A549 (cell line): Measurements from ENCODE around the gene PNPLA7. TPM values are rescaled to one million over a fixed set of nuclear protein-coding genes. Genes with fewer than 3 reads are reported as not detected.

Experiments used
- ATAC-seq, 2 experiments: fragments of 200-7000 bp in 1 of 2; fragments of >200 bp in 1 of 2; cut with Nextera tagmentation in 1 of 2; cut with Tn5 transposase in 1 of 2; 3 replicates each; pipeline versions ENCODE4 v1.8.0 to v1.9.1; 2018 to 2020; ENCODE audit warnings: mild to moderate bottlenecking in 1 of 2, moderate library complexity in 1 of 2
- CTCF ChIA-PET: fragments of 300-600 bp; sonication (Branson Sonifier 250); formaldehyde crosslinking; extraction: SDS; loops from one replicate; lab custom pipeline; 2021; ENCODE audit warnings: antibody characterized with exemption, inconsistent platforms; lab: Yijun Ruan, JAX
- POLR2A ChIA-PET: fragments of 350-600 bp; formaldehyde crosslinking; extraction: SDS; loops from one replicate; lab custom pipeline; 2021; ENCODE audit warnings: antibody characterized with exemption, inconsistent platforms; lab: Yijun Ruan, JAX
- DNase-seq, 2 experiments: peaks; one replicate each; pipeline versions ENCODE4 v3.0.0 to v3.0.0-alpha.2; 2011 to 2016; ENCODE audit warnings: low read depth in 1 of 2, low spot score in 1 of 2
- FAIRE-seq: peaks from 2 replicates; lab custom pipeline; 2011; peaks lifted over from hg19 to GRCh38; lab: Jason Lieb, UNC
- H3K27ac ChIP-seq, 2 experiments: fragments of >200 bp; sonication (Bioruptor Twin); formaldehyde crosslinking; 3 replicates each; pipeline ENCODE4 v1.5.1; 2016 to 2017
- H3K4me1 ChIP-seq: fragments of >200 bp; sonication (Bioruptor Twin); formaldehyde crosslinking; 3 replicates; pipeline ENCODE4 v1.6.1; 2016
- H3K4me2 ChIP-seq: fragments of >200 bp; sonication (Bioruptor Twin); formaldehyde crosslinking; 3 replicates; pipeline ENCODE4 v1.6.1; 2016
- H3K4me3 ChIP-seq: fragments of >200 bp; sonication (Bioruptor Twin); formaldehyde crosslinking; 3 replicates; pipeline ENCODE4 v1.5.1; 2016
- H3K9me3 ChIP-seq: fragments of >200 bp; sonication (Bioruptor Twin); formaldehyde crosslinking; 3 replicates; pipeline ENCODE4 v1.6.1; 2016
- ATOH8 ChIP-seq: fragments of 250-450 bp; sonication (Bioruptor Pico); IDR thresholded peaks from 2 replicates; pipeline ENCODE4 v1.5.0; 2020; ENCODE audit warnings: low read depth, mild to moderate bottlenecking, moderate library complexity
- CBX2 ChIP-seq: fragments of 200-600 bp; sonication (generic); IDR thresholded peaks from 2 replicates; pipeline ENCODE4 v1.6.1; 2016; ENCODE audit warnings: low read depth, mild to moderate bottlenecking, borderline replicate concordance
- CBX8 ChIP-seq: fragments of 200-600 bp; sonication (generic); IDR thresholded peaks from 2 replicates; pipeline ENCODE4 v1.6.1; 2016
- CHD2 ChIP-seq: fragments of 150-350 bp; IDR thresholded peaks from 2 replicates; pipeline ENCODE4 v1.6.1; 2014; ENCODE audit warnings: low read length; ENCODE audit not compliant: partially characterized antibody
- ESRRA ChIP-seq: fragments of 150-350 bp; IDR thresholded peaks from 2 replicates; pipeline ENCODE4 v1.6.1; 2014; ENCODE audit warnings: mild to moderate bottlenecking, low read length, borderline replicate concordance
- GATA3 ChIP-seq: IDR thresholded peaks from 2 replicates; pipeline ENCODE4 v1.6.1; 2012; ENCODE audit warnings: borderline replicate concordance
- KDM1A ChIP-seq: fragments of 200-600 bp; sonication (generic); IDR thresholded peaks from 2 replicates; pipeline ENCODE4 v1.6.1; 2016; ENCODE audit warnings: low read depth, mild to moderate bottlenecking
- MAZ ChIP-seq: fragments of 150-350 bp; IDR thresholded peaks from 2 replicates; pipeline ENCODE4 v1.6.1; 2014; ENCODE audit warnings: antibody characterized with exemption, low read depth, low read length, borderline replicate concordance
- MYC ChIP-seq: IDR thresholded peaks from 2 replicates; pipeline ENCODE4 v1.6.1; 2012; ENCODE audit warnings: mild to moderate bottlenecking, inconsistent platforms, low read length, improper control_type of control experiment, borderline replicate concordance
- NR3C1 ChIP-seq: fragments of >200 bp; sonication (Bioruptor Twin); formaldehyde crosslinking; IDR thresholded peaks from 3 replicates; pipeline ENCODE4 v1.6.1; 2017
- PBX3 ChIP-seq: IDR thresholded peaks from 2 replicates; pipeline ENCODE4 v1.6.1; 2012
- POLR2AphosphoS2 ChIP-seq: conservative IDR thresholded peaks from 2 replicates; pipeline ENCODE4 v1.6.1; 2012; ENCODE audit warnings: low read length, improper control_type of control experiment, inconsistent platforms
- RAD21 ChIP-seq, 2 experiments: fragments of >200 bp in 1 of 2; sonication (Bioruptor Twin) in 1 of 2; formaldehyde crosslinking in 1 of 2; IDR thresholded peaks in 1 of 2; conservative IDR thresholded peaks in 1 of 2; 2 replicates in 1 of 2; 3 replicates in 1 of 2; pipeline ENCODE4 v1.6.1; 2012 to 2018; ENCODE audit warnings: inconsistent platforms in 1 of 2
- RARB ChIP-seq: fragments of 250-450 bp; sonication (Bioruptor Pico); IDR thresholded peaks from 2 replicates; pipeline ENCODE4 v1.8.0; 2021; ENCODE audit warnings: mild to moderate bottlenecking, moderate library complexity
- RFX5 ChIP-seq: fragments of 450-650 bp; IDR thresholded peaks from 2 replicates; pipeline ENCODE4 v1.7.1; 2014; ENCODE audit warnings: antibody characterized with exemption, mild to moderate bottlenecking, moderate library complexity
- TP53 ChIP-seq: fragments of 250-450 bp; sonication (Bioruptor Pico); IDR thresholded peaks from 2 replicates; pipeline ENCODE4 v1.5.0; 2021; ENCODE audit warnings: mild to moderate bottlenecking, moderate library complexity
- ZSCAN20 ChIP-seq: fragments of 250-450 bp; sonication (Bioruptor Pico); IDR thresholded peaks from 2 replicates; pipeline ENCODE4 v1.8.0; 2022; ENCODE audit warnings: mild to moderate bottlenecking, moderate library complexity
- WGBS: methylation state at CpG from one replicate; pipeline ENCODE4 v1.1.6; 2017; ENCODE audit errors: missing lambda C conversion rate; 5-methylcytosine and 5-hydroxymethylcytosine counted together
- polyA plus RNA-seq, 4 experiments: library from polyadenylated mRNA; depleted of rRNA in 3 of 4; stranded (reverse); fragments of >200 nt; fragmentation: RNase III in 1 of 4; extraction: RNeasy Plus Mini Kit Qiagen cat#74134 plus additional on column Dnase treatment in 1 of 4; gene quantifications; 2 replicates in 3 of 4; 3 replicates in 1 of 4; pipeline ENCODE4 v1.2.3, GENCODE V29; 2011 to 2017
- TF ChIP-seq, protein P1 (sequence below): fragments of >200 bp; sonication (Bioruptor Twin); formaldehyde crosslinking; IDR thresholded peaks from 3 replicates; pipeline ENCODE4 v1.6.1; 2016
- TF ChIP-seq, protein P2 (sequence below): IDR thresholded peaks from 2 replicates; pipeline ENCODE4 v1.6.1; 2012

Gene PNPLA7
- polyA plus RNA-seq, 2 of the 4 experiments (the other 2 are of a cell fraction) = 0.31 to 1.1 TPM

GRCh38 chr9:137465720-137466388 lies 84.3 kb downstream of the PNPLA7 start:
- no peak overlapping the region for H3K27ac ChIP-seq
- no peaks in the 10 kb centered on the region for H3K9me3 ChIP-seq
- 74% methylated on average over 23 of the region's 23 CpGs for WGBS
- POLR2A ChIA-PET = no interaction called here
- FAIRE-seq = no peak
- CTCF ChIA-PET = no interaction called here
- H3K4me3 ChIP-seq = no peak overlapping the region
- no peaks in the 10 kb centered on the region for H3K4me1 ChIP-seq
- no peak for TF ChIP-seq GATA3
- TF ChIP-seq RARB (CRISPR knock-in tag) = no peak
- TF ChIP-seq, protein P1, sequence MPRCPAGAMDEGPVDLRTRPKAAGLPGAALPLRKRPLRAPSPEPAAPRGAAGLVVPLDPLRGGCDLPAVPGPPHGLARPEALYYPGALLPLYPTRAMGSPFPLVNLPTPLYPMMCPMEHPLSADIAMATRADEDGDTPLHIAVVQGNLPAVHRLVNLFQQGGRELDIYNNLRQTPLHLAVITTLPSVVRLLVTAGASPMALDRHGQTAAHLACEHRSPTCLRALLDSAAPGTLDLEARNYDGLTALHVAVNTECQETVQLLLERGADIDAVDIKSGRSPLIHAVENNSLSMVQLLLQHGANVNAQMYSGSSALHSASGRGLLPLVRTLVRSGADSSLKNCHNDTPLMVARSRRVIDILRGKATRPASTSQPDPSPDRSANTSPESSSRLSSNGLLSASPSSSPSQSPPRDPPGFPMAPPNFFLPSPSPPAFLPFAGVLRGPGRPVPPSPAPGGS = no peak
- TF ChIP-seq MYC = no peak
- no peak for TF ChIP-seq KDM1A
- TF ChIP-seq CHD2 = no peak
- no peak for DNase-seq
- no peak for ATAC-seq
- no peak overlapping the region for H3K4me2 ChIP-seq

- no peak overlapping the region for H3K27ac ChIP-seq
- TF ChIP-seq PBX3 (no peak), ESRRA (no peak), CBX8 (no peak), POLR2AphosphoS2 (no peak), TP53 (CRISPR knock-in tag) (no peak), CBX2 (no peak), RFX5 (no peak), ZSCAN20 (CRISPR knock-in tag) (no peak), MAZ (no peak), RAD21 (conservative IDR thresholded peaks at IDR 0.05 in 1 of 2, IDR thresholded peaks at IDR 0.05 in 1 of 2) (no peak), ATOH8 (no peak), NR3C1 (no peak)
- TF ChIP-seq, protein P2, sequence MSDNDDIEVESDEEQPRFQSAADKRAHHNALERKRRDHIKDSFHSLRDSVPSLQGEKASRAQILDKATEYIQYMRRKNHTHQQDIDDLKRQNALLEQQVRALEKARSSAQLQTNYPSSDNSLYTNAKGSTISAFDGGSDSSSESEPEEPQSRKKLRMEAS = no peak
- TF ChIP-seq, all 56 proteins: peak for 0
- no peak overlapping the region for H3K4me3 ChIP-seq
- no peak overlapping the region for H3K4me2 ChIP-seq
- no peaks in the 10 kb centered on the region for H3K4me1 ChIP-seq
- CTCF ChIA-PET = interaction anchor here (0.8 kb wide), 1 partner anchor 48 kb away, joined by 5 read pairs; no protein-coding TSS in a partner anchor
- 80% methylated on average over 22 of the region's 23 CpGs for WGBS
- ATAC-seq (no peak), DNase-seq (no peak), FAIRE-seq (no peak)
- POLR2A ChIA-PET = no interaction called here
- H3K9me3 ChIP-seq = no peaks in the 10 kb centered on the region
These were observed 85.0 kb downstream of the PNPLA7 start for GRCh38 chr9:137465000-137465719.
